Stimulated activated memory B cell treated with anti-CD40 and anti-IgM and Interleukin-4, amounts not matched to agents 10 μg/mL and 1 μg/mL and 100 μg/mL, for 72 hours (primary cell): ENCODE data around the gene FCER1G.

ENCODE experiments used
- ATAC-seq: fragments of 150-1000 bp; cut with Tn5 transposase; 2 replicates; pipeline ENCODE4 v1.10.0; 2021
- H3K27ac Mint-ChIP-seq: one replicate; pipeline ENCODE4 v1.8.0; 2022; ENCODE audit warnings: mild to moderate bottlenecking, mixed read lengths
- H3K27me3 Mint-ChIP-seq: one replicate; pipeline ENCODE4 v1.8.0; 2022; ENCODE audit warnings: mixed read lengths
- H3K36me3 Mint-ChIP-seq: one replicate; pipeline ENCODE4 v1.8.0; 2022; ENCODE audit warnings: mixed read lengths
- H3K4me1 Mint-ChIP-seq: one replicate; pipeline ENCODE4 v1.8.0; 2022; ENCODE audit warnings: mixed read lengths
- H3K4me3 Mint-ChIP-seq: one replicate; pipeline ENCODE4 v1.8.0; 2022; ENCODE audit warnings: mild to moderate bottlenecking, moderate library complexity, mixed read lengths
- H3K9me3 Mint-ChIP-seq: one replicate; pipeline ENCODE4 v1.8.0; 2022; ENCODE audit warnings: mixed read lengths

Gene FCER1G

GRCh38 chr1:161196521-161197451, 18.3 kb upstream of the FCER1G start:
- ATAC-seq = no peak
- peak overlapping the region; percentile 40 for H3K27ac Mint-ChIP-seq
- H3K4me3 Mint-ChIP-seq = no peak overlapping the region
- no peaks in the 10 kb centered on the region for H3K9me3 Mint-ChIP-seq
- no peaks in the 10 kb centered on the region for H3K27me3 Mint-ChIP-seq
- H3K36me3 Mint-ChIP-seq = no peaks in the 10 kb centered on the region
- peaks cover 43% of the 10 kb centered on the region for H3K4me1 Mint-ChIP-seq

DNA sequence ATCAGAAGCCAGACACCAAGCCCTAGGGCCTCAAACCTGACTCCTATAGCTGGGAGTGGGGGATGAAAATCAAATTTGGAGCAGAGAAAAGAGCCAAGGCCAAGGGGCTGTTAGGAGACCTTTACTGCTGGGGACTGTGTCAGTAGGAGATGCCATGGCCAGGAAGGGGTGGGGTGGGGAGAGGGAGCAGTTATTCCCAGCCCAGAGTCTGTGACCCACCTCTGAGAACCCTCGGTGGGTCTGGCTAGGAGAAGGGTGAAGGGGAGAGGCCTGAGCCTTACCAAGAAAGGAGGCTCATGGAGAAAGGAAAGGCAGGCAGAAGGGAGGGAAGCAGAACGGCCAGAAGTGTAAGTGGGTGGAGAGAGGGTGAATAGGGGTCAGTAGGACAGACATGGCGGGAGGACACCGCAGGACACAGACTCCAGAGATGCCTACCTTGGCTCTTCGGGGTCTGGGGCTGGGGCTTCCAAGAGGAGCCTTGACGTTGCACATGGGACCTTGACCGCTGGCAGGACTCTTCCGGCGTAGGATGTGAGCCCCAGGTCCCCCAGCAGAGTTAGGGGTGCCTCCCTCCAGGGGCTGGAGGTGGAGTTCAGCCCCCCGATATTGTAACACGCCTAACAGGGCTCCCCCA, 17.4 kb upstream of the FCER1G start:
- Mint-ChIP-seq H3K9me3 (no peaks in the 10 kb centered on the region), H3K36me3 (no peaks in the 10 kb centered on the region), H3K27ac (no peak overlapping the region), H3K4me3 (no peak overlapping the region), H3K27me3 (no peaks in the 10 kb centered on the region), H3K4me1 (peaks cover 36% of the 10 kb centered on the region)
- ATAC-seq = no peak

- Mint-ChIP-seq H3K4me1 (peaks cover 30% of the 10 kb centered on the region), H3K27ac (no peak overlapping the region), H3K27me3 (no peaks in the 10 kb centered on the region), H3K9me3 (no peaks in the 10 kb centered on the region), H3K36me3 (no peaks in the 10 kb centered on the region), H3K4me3 (no peak overlapping the region)
- no peak for ATAC-seq
Observed at GRCh38 chr1:161198194-161198896, 16.8 kb upstream of the FCER1G start.

- Mint-ChIP-seq H3K4me1 (peaks cover 36% of the 10 kb centered on the region), H3K36me3 (peaks cover 2% of the 10 kb centered on the region), H3K27ac (peak within 1 kb of the TSS; percentile 96), H3K27me3 (no peaks in the 10 kb centered on the region), H3K4me3 (no peak within 1 kb of the TSS), H3K9me3 (no peaks in the 10 kb centered on the region)
- ATAC-seq = no peak
Observed at GRCh38 chr1:161198897-161199431, 16.1 kb upstream of the FCER1G start, which contains the start of gene ADAMTS4. Gene ADAMTS4, minus strand, starts transcription at chr1:161199054. Its CDS starts 427 bp downstream, at chr1:161198627.

GRCh38 chr1:161199506-161200139, 15.5 kb upstream of the FCER1G start:
- no peaks in the 10 kb centered on the region for H3K9me3 Mint-ChIP-seq
- H3K27me3 Mint-ChIP-seq = no peaks in the 10 kb centered on the region
- H3K36me3 Mint-ChIP-seq = peaks cover 8% of the 10 kb centered on the region
- ATAC-seq = no peak
- H3K4me1 Mint-ChIP-seq = peaks cover 41% of the 10 kb centered on the region
- no peak overlapping the region for H3K4me3 Mint-ChIP-seq
- H3K27ac Mint-ChIP-seq = peak overlapping the region; percentile 96

DNA sequence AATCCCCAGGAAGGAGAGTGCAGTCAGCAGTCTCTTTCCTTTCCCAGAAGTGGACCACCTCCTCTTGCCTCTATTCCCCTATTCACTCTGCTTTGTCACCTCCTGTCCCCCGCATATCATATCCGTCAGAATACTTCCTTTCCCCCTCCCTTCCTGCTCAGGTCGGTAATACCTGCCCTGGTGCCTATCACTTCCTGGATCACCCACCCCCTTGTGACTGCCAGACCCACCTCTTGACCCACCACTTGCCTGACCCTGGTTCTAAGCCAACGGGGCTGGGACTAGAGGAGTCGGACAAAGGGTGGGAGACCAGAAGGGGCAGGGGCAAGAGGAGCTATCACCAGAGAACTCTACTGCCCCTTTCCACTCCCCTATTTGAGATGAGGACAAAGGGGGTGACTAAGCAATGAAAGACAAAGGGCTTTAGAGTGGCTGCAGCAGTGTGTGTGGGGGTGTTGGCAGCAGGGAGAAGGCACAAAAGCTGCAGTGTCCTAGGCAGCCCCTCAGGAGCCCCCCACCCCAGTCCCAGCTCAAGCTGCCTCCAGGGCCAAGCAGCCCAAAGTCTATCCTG, 14.6 kb upstream of the FCER1G start:
- Mint-ChIP-seq H3K27ac (peak overlapping the region; percentile 96), H3K27me3 (no peaks in the 10 kb centered on the region), H3K9me3 (no peaks in the 10 kb centered on the region), H3K4me3 (no peak overlapping the region), H3K36me3 (peaks cover 15% of the 10 kb centered on the region), H3K4me1 (peaks cover 38% of the 10 kb centered on the region)
- no peak for ATAC-seq

DNA sequence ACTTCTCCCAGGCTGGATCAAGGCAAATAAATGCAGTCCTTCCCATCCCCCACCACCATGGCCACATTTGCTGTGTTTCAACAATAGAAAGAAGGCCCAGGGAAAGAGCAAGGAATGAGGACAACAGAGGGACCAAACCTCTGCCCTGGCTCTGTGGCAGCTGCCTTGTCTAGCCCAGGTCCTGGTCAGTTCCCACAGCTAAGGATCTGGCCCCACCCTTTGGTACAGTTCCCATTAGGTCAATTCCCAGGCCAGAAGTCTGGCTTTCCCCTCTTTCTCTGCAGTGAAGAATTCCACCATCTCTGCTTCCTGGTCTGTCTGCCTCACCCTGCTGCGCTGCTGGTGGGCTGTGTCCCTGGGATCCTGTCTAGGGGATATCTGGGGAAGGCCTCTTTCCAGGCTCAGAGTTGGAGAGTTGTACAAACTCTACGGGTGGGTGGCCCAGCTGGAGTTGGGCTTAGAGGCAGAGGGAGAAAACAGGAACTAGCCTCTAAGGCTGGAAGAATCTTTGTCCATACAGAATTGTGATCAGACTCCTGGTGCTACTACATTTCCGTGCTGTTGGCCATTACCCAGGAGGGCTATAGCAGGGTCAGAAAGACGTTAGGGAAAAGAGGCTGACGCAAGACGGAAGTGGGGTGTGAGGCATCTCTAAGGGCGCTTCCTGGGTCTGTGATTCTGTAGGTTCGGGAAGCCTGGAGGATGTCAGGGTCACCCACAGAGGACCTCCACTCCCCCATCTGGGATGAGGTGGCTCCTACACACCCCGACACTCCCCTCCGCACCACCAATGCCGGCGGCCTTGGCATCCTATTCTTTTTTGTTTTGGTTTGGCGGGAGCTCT, 13.9 kb upstream of the FCER1G start:
- H3K36me3 Mint-ChIP-seq = peaks cover 20% of the 10 kb centered on the region
- peak overlapping the region; percentile 96 for H3K27ac Mint-ChIP-seq
- H3K4me3 Mint-ChIP-seq = peak overlapping the region; percentile 95
- ATAC-seq = no peak
- peaks cover 34% of the 10 kb centered on the region for H3K4me1 Mint-ChIP-seq
- H3K9me3 Mint-ChIP-seq = no peaks in the 10 kb centered on the region
- H3K27me3 Mint-ChIP-seq = no peaks in the 10 kb centered on the region

- peaks cover 37% of the 10 kb centered on the region for H3K4me1 Mint-ChIP-seq
- peak within 1 kb of the TSS; percentile 96 for H3K27ac Mint-ChIP-seq
- peak within 1 kb of the TSS; percentile 95 for H3K4me3 Mint-ChIP-seq
- H3K36me3 Mint-ChIP-seq = peaks cover 26% of the 10 kb centered on the region
- H3K27me3 Mint-ChIP-seq = no peaks in the 10 kb centered on the region
- H3K9me3 Mint-ChIP-seq = no peaks in the 10 kb centered on the region
- peak; percentile 99 for ATAC-seq
Observed at GRCh38 chr1:161201836-161202712, 13.0 kb upstream of the FCER1G start, which contains the start of gene NDUFS2. Gene NDUFS2, plus strand, starts transcription at chr1:161202367. Its CDS starts 19 bp downstream, at chr1:161202386.

DNA sequence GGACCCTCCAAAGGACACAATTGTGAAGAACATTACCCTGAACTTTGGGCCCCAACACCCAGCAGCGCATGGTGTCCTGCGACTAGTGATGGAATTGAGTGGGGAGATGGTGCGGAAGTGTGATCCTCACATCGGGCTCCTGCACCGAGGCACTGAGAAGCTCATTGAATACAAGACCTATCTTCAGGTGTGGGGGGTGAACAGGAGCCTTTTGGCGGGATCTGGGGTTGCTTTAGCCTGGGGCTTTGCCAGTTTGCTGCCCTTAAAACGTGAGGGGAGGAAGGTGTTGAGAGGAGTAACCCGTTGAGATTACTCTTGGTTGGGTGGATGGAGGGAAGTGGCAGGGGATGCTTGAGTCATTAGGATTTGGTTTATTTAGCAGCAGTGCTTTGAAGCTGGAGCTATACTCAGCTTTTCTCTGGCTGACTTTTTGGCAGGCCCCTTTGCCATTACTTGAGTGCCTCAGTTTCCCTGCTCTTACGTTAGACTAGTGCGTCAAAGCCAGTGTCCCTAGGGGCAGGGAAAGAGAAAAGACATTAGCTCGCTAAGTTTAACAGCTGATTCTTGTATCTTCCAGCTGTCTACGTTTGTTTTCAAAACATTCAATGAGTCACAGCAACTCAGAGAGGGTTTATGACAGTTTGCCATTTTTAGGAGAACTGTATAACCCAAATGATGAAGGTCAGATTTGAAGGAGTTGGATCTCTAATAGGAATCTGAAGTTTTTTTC, 8.5 kb upstream of the FCER1G start:
- Mint-ChIP-seq H3K36me3 (peaks cover 58% of the 10 kb centered on the region), H3K27ac (no peak overlapping the region), H3K9me3 (no peaks in the 10 kb centered on the region), H3K4me3 (no peak overlapping the region), H3K27me3 (no peaks in the 10 kb centered on the region), H3K4me1 (peaks cover 40% of the 10 kb centered on the region)
- ATAC-seq = no peak

GRCh38 chr1:161207173-161207572, 7.9 kb upstream of the FCER1G start:
- H3K36me3 Mint-ChIP-seq = peaks cover 64% of the 10 kb centered on the region
- no peak for ATAC-seq
- peaks cover 36% of the 10 kb centered on the region for H3K4me1 Mint-ChIP-seq
- no peak overlapping the region for H3K27ac Mint-ChIP-seq
- H3K27me3 Mint-ChIP-seq = no peaks in the 10 kb centered on the region
- no peak overlapping the region for H3K4me3 Mint-ChIP-seq
- no peaks in the 10 kb centered on the region for H3K9me3 Mint-ChIP-seq

GRCh38 chr1:161209790-161210409, 5.2 kb upstream of the FCER1G start:
- no peak overlapping the region for H3K27ac Mint-ChIP-seq
- H3K27me3 Mint-ChIP-seq = no peaks in the 10 kb centered on the region
- no peak overlapping the region for H3K4me3 Mint-ChIP-seq
- peak; percentile 80 for ATAC-seq
- H3K9me3 Mint-ChIP-seq = no peaks in the 10 kb centered on the region
- peaks cover 79% of the 10 kb centered on the region for H3K36me3 Mint-ChIP-seq
- peaks cover 22% of the 10 kb centered on the region for H3K4me1 Mint-ChIP-seq

- H3K9me3 Mint-ChIP-seq = no peaks in the 10 kb centered on the region
- H3K27me3 Mint-ChIP-seq = peaks cover 11% of the 10 kb centered on the region
- H3K36me3 Mint-ChIP-seq = peaks cover 56% of the 10 kb centered on the region
- no peak for ATAC-seq
- no peak overlapping the region for H3K4me3 Mint-ChIP-seq
- peaks cover 35% of the 10 kb centered on the region for H3K4me1 Mint-ChIP-seq
- no peak overlapping the region for H3K27ac Mint-ChIP-seq
Observed at GRCh38 chr1:161214369-161214768, 726 bp upstream of the FCER1G start.
